SU-DHL-6 (cell line): ENCODE measurements around the gene PLEKHA6.

Source experiments
- H2AFZ ChIP-seq: fragments of 200-600 bp; sonication (generic); 2 replicates; pipeline ENCODE4 v1.6.1; 2014; ENCODE audit warnings: low read depth, mild to moderate bottlenecking, moderate library complexity, mixed read lengths, antibody characterized with exemption, low read length; ENCODE audit not compliant: severe bottlenecking
- H3F3A ChIP-seq: fragments of 200-600 bp; shearing (Covaris generic); 2 replicates; pipeline ENCODE4 v1.6.0; 2016; ENCODE audit warnings: antibody characterized with exemption, mild to moderate bottlenecking; ENCODE audit not compliant: insufficient read depth
- H3K27ac ChIP-seq: fragments of 200-600 bp; sonication (generic); 2 replicates; pipeline ENCODE4 v1.5.1; 2016; ENCODE audit warnings: low read depth, mild to moderate bottlenecking, low read length, moderate library complexity, mixed read lengths
- H3K27me3 ChIP-seq: fragments of 200-600 bp; sonication (generic), shearing (Covaris generic); 2 replicates; pipeline ENCODE4 v1.6.0; 2014; ENCODE audit warnings: mild to moderate bottlenecking, low read length
- H3K36me3 ChIP-seq: fragments of 200-600 bp; sonication (generic); 2 replicates; pipeline ENCODE4 v1.6.1; 2014; ENCODE audit warnings: mild to moderate bottlenecking, low read length, mixed read lengths
- H3K4me2 ChIP-seq: fragments of 300-600, 200-600 bp; shearing (Covaris generic), sonication (generic); 2 replicates; pipeline ENCODE4 v1.6.0; 2014; ENCODE audit warnings: low read length, low read depth, mild to moderate bottlenecking; ENCODE audit not compliant: poor library complexity, severe bottlenecking
- H3K4me3 ChIP-seq: fragments of 200-600 bp; sonication (generic); 2 replicates; pipeline ENCODE4 v1.5.1; 2014; ENCODE audit warnings: antibody characterized with exemption, low read length, mild to moderate bottlenecking, mixed read lengths; ENCODE audit not compliant: insufficient read depth, poor library complexity, severe bottlenecking
- H3K79me2 ChIP-seq: fragments of 200-600 bp; sonication (generic); 2 replicates; pipeline ENCODE4 v1.6.1; 2014; ENCODE audit warnings: mild to moderate bottlenecking, low read length, moderate library complexity; ENCODE audit not compliant: insufficient read depth
- H3K9ac ChIP-seq: fragments of 200-600 bp; sonication (generic); 2 replicates; pipeline ENCODE4 v1.7.0; 2014; ENCODE audit warnings: mild to moderate bottlenecking, low read length
- H3K9me2 ChIP-seq: fragments of 200-600 bp; sonication (generic); replicated peaks from 2 replicates; pipeline ENCODE4 v1.6.1; 2014; ENCODE audit warnings: low read length; ENCODE audit not compliant: insufficient read depth
- H3K9me3 ChIP-seq: fragments of 200-600 bp; sonication (generic); 2 replicates; pipeline ENCODE4 v1.6.1; 2014; ENCODE audit warnings: low read length, mixed read lengths; ENCODE audit not compliant: insufficient read depth
- H4K20me1 ChIP-seq: fragments of 200-600 bp; sonication (generic); 2 replicates; pipeline ENCODE4 v1.6.1; 2014; ENCODE audit warnings: low read depth, mild to moderate bottlenecking, antibody characterized with exemption, low read length, moderate library complexity, mixed read lengths
- EZH2phosphoT487 ChIP-seq: fragments of 200-600 bp; sonication (generic), shearing (Covaris generic); conservative IDR thresholded peaks from 2 replicates; pipeline ENCODE4 v1.6.1; 2018; ENCODE audit warnings: mild to moderate bottlenecking, antibody characterized with exemption, low read length, moderate library complexity, mixed read lengths
- TF ChIP-seq, protein P1 (sequence below): fragments of 200-600 bp; sonication (generic); IDR thresholded peaks from one replicate; pipeline ENCODE4 v1.5.1; 2017; ENCODE audit warnings: antibody characterized with exemption, mild to moderate bottlenecking, low read length, moderate library complexity; ENCODE audit not compliant: insufficient read depth, poor library complexity, severe bottlenecking

PLEKHA6 gene

DNA sequence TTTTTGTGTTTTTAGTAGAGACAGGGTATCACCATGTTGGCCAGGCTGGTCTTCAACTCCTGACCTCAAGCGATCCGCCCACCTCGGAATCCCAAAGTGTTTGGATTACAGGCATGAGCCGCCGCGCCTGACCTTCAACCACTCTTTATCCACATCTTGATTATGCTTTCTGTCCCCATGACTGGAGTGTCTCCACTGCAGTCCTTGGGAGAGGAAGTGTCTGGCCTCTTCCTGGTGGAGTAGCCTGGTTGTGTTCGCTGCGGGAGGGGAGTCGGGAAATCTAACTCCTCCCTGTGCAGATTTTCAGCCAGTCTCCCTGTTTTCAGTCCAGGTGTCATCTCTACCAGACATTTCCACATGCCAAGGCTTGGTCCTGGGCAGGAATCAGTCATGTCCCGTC is 173.1 kb downstream of the PLEKHA6 start:
- no peak overlapping the region for H2AFZ ChIP-seq
- no peak overlapping the region for H3K27ac ChIP-seq
- no peak overlapping the region for H3K4me3 ChIP-seq
- no peak overlapping the region for H3K4me2 ChIP-seq
- H3K27me3 ChIP-seq, result no peaks in the 10 kb centered on the region
- no peak for TF ChIP-seq EZH2phosphoT487
- TF ChIP-seq, protein P1, sequence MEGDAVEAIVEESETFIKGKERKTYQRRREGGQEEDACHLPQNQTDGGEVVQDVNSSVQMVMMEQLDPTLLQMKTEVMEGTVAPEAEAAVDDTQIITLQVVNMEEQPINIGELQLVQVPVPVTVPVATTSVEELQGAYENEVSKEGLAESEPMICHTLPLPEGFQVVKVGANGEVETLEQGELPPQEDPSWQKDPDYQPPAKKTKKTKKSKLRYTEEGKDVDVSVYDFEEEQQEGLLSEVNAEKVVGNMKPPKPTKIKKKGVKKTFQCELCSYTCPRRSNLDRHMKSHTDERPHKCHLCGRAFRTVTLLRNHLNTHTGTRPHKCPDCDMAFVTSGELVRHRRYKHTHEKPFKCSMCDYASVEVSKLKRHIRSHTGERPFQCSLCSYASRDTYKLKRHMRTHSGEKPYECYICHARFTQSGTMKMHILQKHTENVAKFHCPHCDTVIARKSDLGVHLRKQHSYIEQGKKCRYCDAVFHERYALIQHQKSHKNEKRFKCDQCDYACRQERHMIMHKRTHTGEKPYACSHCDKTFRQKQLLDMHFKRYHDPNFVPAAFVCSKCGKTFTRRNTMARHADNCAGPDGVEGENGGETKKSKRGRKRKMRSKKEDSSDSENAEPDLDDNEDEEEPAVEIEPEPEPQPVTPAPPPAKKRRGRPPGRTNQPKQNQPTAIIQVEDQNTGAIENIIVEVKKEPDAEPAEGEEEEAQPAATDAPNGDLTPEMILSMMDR, result no peak
- H4K20me1 ChIP-seq, result no peaks in the 10 kb centered on the region
- no peaks in the 10 kb centered on the region for H3F3A ChIP-seq
- H3K9me2 ChIP-seq, result no peaks in the 10 kb centered on the region
- no peaks in the 10 kb centered on the region for H3K9me3 ChIP-seq
- H3K36me3 ChIP-seq, result no peaks in the 10 kb centered on the region
- no peaks in the 10 kb centered on the region for H3K79me2 ChIP-seq
- no peak overlapping the region for H3K9ac ChIP-seq

- TF ChIP-seq EZH2phosphoT487, result no peak
- TF ChIP-seq, protein P1, result no peak
- Histone ChIP-seq H3K27me3 (no peaks in the 10 kb centered on the region), H3K9ac (no peak overlapping the region), H4K20me1 (no peaks in the 10 kb centered on the region), H3F3A (no peaks in the 10 kb centered on the region), H3K4me3 (no peak overlapping the region), H3K9me2 (no peaks in the 10 kb centered on the region), H3K79me2 (no peaks in the 10 kb centered on the region), H3K36me3 (no peaks in the 10 kb centered on the region), H3K4me2 (no peak overlapping the region), H2AFZ (no peak overlapping the region), H3K27ac (no peak overlapping the region), H3K9me3 (no peaks in the 10 kb centered on the region)
Observed at GRCh38 chr1:204181116-204181515, 178.6 kb downstream of the PLEKHA6 start.

GRCh38 chr1:204180133-204180532 is 179.6 kb downstream of the PLEKHA6 start:
- TF ChIP-seq, protein P1, result no peak
- TF ChIP-seq EZH2phosphoT487, result no peak
- Histone ChIP-seq H3K36me3 (no peaks in the 10 kb centered on the region), H3F3A (no peaks in the 10 kb centered on the region), H3K79me2 (no peaks in the 10 kb centered on the region), H3K9ac (no peak overlapping the region), H3K4me3 (no peak overlapping the region), H2AFZ (no peak overlapping the region), H3K9me2 (no peaks in the 10 kb centered on the region), H3K9me3 (no peaks in the 10 kb centered on the region), H4K20me1 (no peaks in the 10 kb centered on the region), H3K27ac (no peak overlapping the region), H3K27me3 (no peaks in the 10 kb centered on the region), H3K4me2 (no peak overlapping the region)
